Sigmoid colon (tissue), 4 donors: ENCODE results near the gene TTC33.

Experiments
- EP300 ChIP-seq, 4 donors: sonication (generic); formaldehyde crosslinking; IDR thresholded peaks; one replicate each; pipeline ENCODE4 v1.6.1; 2017; ENCODE audit warnings: antibody characterized with exemption in 4 of 4
- POLR2A ChIP-seq, 2 donors: fragments of 450-650 bp; IDR thresholded peaks; one replicate each; pipeline ENCODE4 v1.6.1; 2016; ENCODE audit warnings: antibody characterized with exemption in 2 of 2, mild to moderate bottlenecking in 2 of 2, moderate library complexity in 2 of 2
- POLR2AphosphoS5 ChIP-seq, 4 donors: sonication (generic); formaldehyde crosslinking; IDR thresholded peaks; one replicate each; pipeline ENCODE4 v1.6.1; 2017; ENCODE audit warnings: antibody characterized with exemption in 4 of 4
- TF ChIP-seq, protein P1 (sequence below), 4 experiments: fragments of 450-650 bp in 3 of 4; fragments of 200-600 bp in 1 of 4; IDR thresholded peaks; one replicate each; pipeline ENCODE4 v1.5.1; 2016 to 2019; ENCODE audit warnings: antibody characterized with exemption in 4 of 4, mild to moderate bottlenecking in 3 of 4, moderate library complexity in 2 of 4

GRCh38 chr5:40630126-40630525, 125.6 kb downstream of the TTC33 start:
- TF ChIP-seq POLR2A (IDR thresholded peaks at IDR 0.05) (no peak), POLR2AphosphoS5 (IDR thresholded peaks at IDR 0.05) (no peak), EP300 (IDR thresholded peaks at IDR 0.05) (no peak)
- TF ChIP-seq, protein P1, sequence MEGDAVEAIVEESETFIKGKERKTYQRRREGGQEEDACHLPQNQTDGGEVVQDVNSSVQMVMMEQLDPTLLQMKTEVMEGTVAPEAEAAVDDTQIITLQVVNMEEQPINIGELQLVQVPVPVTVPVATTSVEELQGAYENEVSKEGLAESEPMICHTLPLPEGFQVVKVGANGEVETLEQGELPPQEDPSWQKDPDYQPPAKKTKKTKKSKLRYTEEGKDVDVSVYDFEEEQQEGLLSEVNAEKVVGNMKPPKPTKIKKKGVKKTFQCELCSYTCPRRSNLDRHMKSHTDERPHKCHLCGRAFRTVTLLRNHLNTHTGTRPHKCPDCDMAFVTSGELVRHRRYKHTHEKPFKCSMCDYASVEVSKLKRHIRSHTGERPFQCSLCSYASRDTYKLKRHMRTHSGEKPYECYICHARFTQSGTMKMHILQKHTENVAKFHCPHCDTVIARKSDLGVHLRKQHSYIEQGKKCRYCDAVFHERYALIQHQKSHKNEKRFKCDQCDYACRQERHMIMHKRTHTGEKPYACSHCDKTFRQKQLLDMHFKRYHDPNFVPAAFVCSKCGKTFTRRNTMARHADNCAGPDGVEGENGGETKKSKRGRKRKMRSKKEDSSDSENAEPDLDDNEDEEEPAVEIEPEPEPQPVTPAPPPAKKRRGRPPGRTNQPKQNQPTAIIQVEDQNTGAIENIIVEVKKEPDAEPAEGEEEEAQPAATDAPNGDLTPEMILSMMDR (IDR thresholded peaks at IDR 0.05), result no peak
